CD14-positive monocyte (primary cell): Measurements from ENCODE around the gene FAM107B. TPM values are rescaled to one million over a fixed set of nuclear protein-coding genes. Genes with fewer than 3 reads are reported as not detected.
A peak's percentile ranks its signal among the peaks of the same experiment; 100 is the strongest.

Experiments
- DNase-seq, 3 donors: peaks; one replicate each; pipeline ENCODE4 v3.0.0-alpha.2; 2011 to 2022
- H2AFZ ChIP-seq: 2 replicates; pipeline ENCODE4 v1.6.0; 2012; ENCODE audit warnings: mild to moderate bottlenecking, low read depth, low read length, inconsistent platforms; ENCODE audit not compliant: insufficient read depth, poor library complexity, severe bottlenecking
- H3K27ac ChIP-seq, 2 donors: 1 replicate in 1 of 2; 2 replicates in 1 of 2; pipeline ENCODE4 v1.5.1; 2012 to 2013; ENCODE audit warnings: low read length in 2 of 2, control low read depth in 1 of 2, inconsistent platforms in 1 of 2, low read depth in 1 of 2, mild to moderate bottlenecking in 1 of 2
- H3K27me3 ChIP-seq, 2 donors: one replicate each; pipeline versions ENCODE4 v1.6.0 to v1.6.1; 2011 to 2013; ENCODE audit warnings: low read length in 2 of 2; ENCODE audit not compliant: control insufficient read depth in 2 of 2, insufficient read depth in 2 of 2
- H3K36me3 ChIP-seq, 2 donors: replicated peaks in 1 of 2; 1 replicate in 1 of 2; 2 replicates in 1 of 2; pipeline versions ENCODE4 v1.5.1 to v1.6.1; 2012 to 2013; ENCODE audit warnings: low read length in 2 of 2, control low read depth in 1 of 2, inconsistent platforms in 1 of 2, mild to moderate bottlenecking in 1 of 2; ENCODE audit not compliant: insufficient read depth in 2 of 2, control insufficient read depth in 1 of 2
- H3K4me1 ChIP-seq, 2 donors: 1 replicate in 1 of 2; 2 replicates in 1 of 2; pipeline versions ENCODE4 v1.5.1 to v1.6.1; 2012 to 2013; ENCODE audit warnings: low read length in 2 of 2, control low read depth in 1 of 2, inconsistent platforms in 1 of 2, mild to moderate bottlenecking in 1 of 2, moderate library complexity in 1 of 2; ENCODE audit not compliant: insufficient read depth in 2 of 2, control insufficient read depth in 1 of 2
- H3K4me2 ChIP-seq: replicated peaks from 2 replicates; pipeline ENCODE3; 2012; ENCODE audit warnings: low read length, moderate library complexity, mild to moderate bottlenecking; ENCODE audit not compliant: poor library complexity, severe bottlenecking; ENCODE audit errors: extremely low read depth
- H3K4me3 ChIP-seq, 3 experiments: fragments of 200-600 bp in 1 of 3; sonication (generic) in 1 of 3; replicated peaks in 1 of 3; 1 replicate in 2 of 3; 2 replicates in 1 of 3; pipeline ENCODE4 v1.5.1; 2011 to 2013; ENCODE audit warnings: low read length in 3 of 3, mild to moderate bottlenecking in 3 of 3, control low read depth in 2 of 3, low read depth in 2 of 3, inconsistent platforms in 1 of 3, moderate library complexity in 1 of 3
- H3K79me2 ChIP-seq: 2 replicates; pipeline ENCODE4 v1.6.0; 2012; ENCODE audit warnings: mild to moderate bottlenecking, control low read depth, inconsistent platforms, low read length, moderate library complexity; ENCODE audit not compliant: insufficient read depth
- H3K9ac ChIP-seq: 2 replicates; pipeline ENCODE4 v1.6.0; 2017; ENCODE audit warnings: low read length, mild to moderate bottlenecking; ENCODE audit not compliant: insufficient read depth, poor library complexity, severe bottlenecking
- H3K9me3 ChIP-seq, 2 donors: replicated peaks in 1 of 2; 1 replicate in 1 of 2; 2 replicates in 1 of 2; pipeline versions ENCODE4 v1.5.1 to v1.6.1; 2012 to 2013; ENCODE audit warnings: low read length in 2 of 2, control low read depth in 1 of 2; ENCODE audit not compliant: control insufficient read depth in 1 of 2, insufficient read depth in 1 of 2
- H4K20me1 ChIP-seq: 2 replicates; pipeline ENCODE4 v1.6.0; 2012; ENCODE audit warnings: mild to moderate bottlenecking, low read length, control low read depth, moderate library complexity; ENCODE audit not compliant: insufficient read depth
- H3K27ac Mint-ChIP-seq, 7 donors: one replicate each; pipeline ENCODE4 v1.8.0; 2020; ENCODE audit warnings: mild to moderate bottlenecking in 7 of 7, mixed read lengths in 7 of 7, moderate library complexity in 6 of 7, inconsistent platforms in 2 of 7
- H3K27me3 Mint-ChIP-seq, 3 donors: one replicate each; pipeline ENCODE4 v1.8.0; 2021 to 2022; ENCODE audit warnings: low read depth in 3 of 3, mild to moderate bottlenecking in 3 of 3, mixed read lengths in 3 of 3, moderate library complexity in 3 of 3, inconsistent platforms in 1 of 3
- H3K36me3 Mint-ChIP-seq, 2 donors: one replicate each; pipeline ENCODE4 v1.8.0; 2020; ENCODE audit warnings: mixed read lengths in 2 of 2, inconsistent platforms in 1 of 2, mild to moderate bottlenecking in 1 of 2
- H3K4me1 Mint-ChIP-seq: one replicate; pipeline ENCODE4 v1.8.0; 2020; ENCODE audit warnings: mild to moderate bottlenecking, mixed read lengths
- H3K4me3 Mint-ChIP-seq, 2 donors: one replicate each; pipeline ENCODE4 v1.8.0; 2020; ENCODE audit warnings: mild to moderate bottlenecking in 2 of 2, mixed read lengths in 2 of 2, moderate library complexity in 1 of 2
- H3K9me3 Mint-ChIP-seq, 7 donors: one replicate each; pipeline ENCODE4 v1.8.0; 2020 to 2022; ENCODE audit warnings: mixed read lengths in 7 of 7, mild to moderate bottlenecking in 6 of 7, moderate library complexity in 6 of 7, inconsistent platforms in 2 of 7
- CTCF ChIP-seq: fragments of 200-600 bp; IDR thresholded peaks from one replicate; pipeline ENCODE4 v1.8.0; 2022; ENCODE audit warnings: antibody characterized with exemption, mild to moderate bottlenecking
- WGBS: methylation state at CpG from one replicate; pipeline ENCODE4 v1.1.5; 2013; ENCODE audit warnings: missing lambda C conversion rate; ENCODE audit not compliant: insufficient coverage; 5-methylcytosine and 5-hydroxymethylcytosine counted together
- intact Hi-C, 2 donors: fragments of 100-400 bp; cut with micrococcal nuclease; formaldehyde crosslinking; loops; one replicate each; pipeline versions ENCODE4 v1.15.0 to v1.15.1; 2023
- polyA plus RNA-seq, 3 donors: library from polyadenylated mRNA; depleted of rRNA in 1 of 3; unstranded in 2 of 3; stranded (reverse) in 1 of 3; fragments of 300-500 nt in 2 of 3; fragments of >200 nt in 1 of 3; fragmentation: Illumina TruSeq in 2 of 3; gene quantifications; 1 replicate in 2 of 3; 2 replicates in 1 of 3; pipeline ENCODE4 v1.2.3, GENCODE V29; 2012 to 2021

The FAM107B gene
- polyA plus RNA-seq, 3 donors: 27.2 to 68.5 (median 28.4) TPM

GRCh38 chr10:14616465-14616864 lies 158.2 kb downstream of the FAM107B start:
- intact Hi-C loops: loop anchor here in 1 of 2 donors (5.0 kb wide), 2 partner anchors 41 to 64 kb away; no protein-coding TSS in a partner anchor
- Histone ChIP-seq H3K4me1 (peaks cover 69 to 76% of the 10 kb centered on the region in 2 donors), H3K9me3 (no peaks in the 10 kb centered on the region), H4K20me1 (no peaks in the 10 kb centered on the region), H3K27ac (peak overlapping the region; percentile 77 to 88), H3K9ac (no peak overlapping the region), H3K36me3 (no peaks in the 10 kb centered on the region), H3K4me2 (peak overlapping the region; percentile 9), H3K27me3 (no peaks in the 10 kb centered on the region), H3K4me3 (peak overlapping the region in 1 of 3 experiments; percentile 35), H3K79me2 (no peaks in the 10 kb centered on the region), H2AFZ (no peak overlapping the region)
- Mint-ChIP-seq H3K36me3 (no peaks in the 10 kb centered on the region), H3K27me3 (peaks cover 0 to 1% (median 0%) of the 10 kb centered on the region in 3 donors), H3K9me3 (no peaks in the 10 kb centered on the region), H3K4me1 (peaks cover 68% of the 10 kb centered on the region), H3K27ac (peak overlapping the region; percentile 98 to 100 (median 99)), H3K4me3 (no peak overlapping the region)
- WGBS: no CpG with 5 or more reads among the region's 2 CpGs
- no peak for DNase-seq
- no peak for TF ChIP-seq CTCF

- Histone ChIP-seq H3K9ac (no peak overlapping the region), H3K36me3 (no peaks in the 10 kb centered on the region), H3K27ac (peak overlapping the region; percentile 54 to 77), H3K79me2 (no peaks in the 10 kb centered on the region), H4K20me1 (no peaks in the 10 kb centered on the region), H3K9me3 (no peaks in the 10 kb centered on the region), H3K4me1 (peaks cover 80 to 91% of the 10 kb centered on the region in 2 donors), H2AFZ (peak overlapping the region; percentile 29), H3K4me3 (no peak overlapping the region), H3K27me3 (no peaks in the 10 kb centered on the region), H3K4me2 (peak overlapping the region; percentile 12)
- H3K36me3 Mint-ChIP-seq: no peaks in the 10 kb centered on the region
- H3K4me1 Mint-ChIP-seq: peaks cover 80% of the 10 kb centered on the region
- H3K4me3 Mint-ChIP-seq: peak overlapping the region; percentile 42 to 75
- intact Hi-C loops: no loop called here
- peak overlapping the region; percentile 86 to 95 (median 94) for H3K27ac Mint-ChIP-seq
- WGBS: 25% methylated on average over 2 of the region's 4 CpGs
- H3K9me3 Mint-ChIP-seq: peaks cover 0 to 1% (median 0%) of the 10 kb centered on the region in 7 donors
- no peaks in the 10 kb centered on the region for H3K27me3 Mint-ChIP-seq
- no peak for TF ChIP-seq CTCF
- DNase-seq: peak in 2 of 3 donors; percentile 49 to 63
Measured at GRCh38 chr10:14613588-14613920, 161.1 kb downstream of the FAM107B start.
